CD4-positive, alpha-beta T cell (primary cell): ENCODE results near the gene DSTN. TPM values are rescaled to one million over a fixed set of nuclear protein-coding genes. Genes with fewer than 3 reads are reported as not detected.

Experiments
- ATAC-seq: fragments of 200-7000 bp; cut with Tn5 transposase; one replicate; pipeline ENCODE4 v1.10.0; 2022; ENCODE audit warnings: mild to moderate bottlenecking; ENCODE audit not compliant: poor library complexity
- CTCF ChIA-PET: fragments of 350-600 bp; sonication (Branson Sonifier 250); formaldehyde crosslinking; loops from one replicate; lab custom pipeline; 2021; ENCODE audit warnings: antibody characterized with exemption, inconsistent platforms; lab: Charles Lee
- POLR2A ChIA-PET: fragments of 350-600 bp; sonication (Branson Sonifier 250); formaldehyde crosslinking; loops from one replicate; lab custom pipeline; 2021; ENCODE audit warnings: antibody characterized with exemption, inconsistent platforms; lab: Charles Lee
- DNase-seq, 14 experiments: peaks; one replicate each; pipeline ENCODE4 v3.0.0-alpha.2; 2013 to 2020; ENCODE audit warnings: mixed read lengths in 2 of 14
- H3K27ac ChIP-seq, 2 donors: one replicate each; pipeline versions ENCODE4 v1.5.1 to v1.7.0; 2013; ENCODE audit warnings: low read length in 2 of 2, low read depth in 1 of 2, mild to moderate bottlenecking in 1 of 2
- H3K27me3 ChIP-seq, 2 experiments: 1 replicate in 1 of 2; 2 replicates in 1 of 2; pipeline versions ENCODE4 v1.6.1 to v1.7.0; 2013; ENCODE audit warnings: low read length in 2 of 2, control low read depth in 1 of 2, mild to moderate bottlenecking in 1 of 2, moderate library complexity in 1 of 2; ENCODE audit not compliant: insufficient read depth in 2 of 2, control insufficient read depth in 1 of 2
- H3K36me3 ChIP-seq: one replicate; pipeline ENCODE4 v1.6.1; 2013; ENCODE audit warnings: low read length, control low read depth; ENCODE audit not compliant: insufficient read depth
- H3K4me1 ChIP-seq: one replicate; pipeline ENCODE4 v1.6.1; 2013; ENCODE audit warnings: low read length, control low read depth; ENCODE audit not compliant: insufficient read depth
- H3K4me3 ChIP-seq: one replicate; pipeline ENCODE4 v1.5.1; 2013; ENCODE audit warnings: mild to moderate bottlenecking, low read length, moderate library complexity
- H3K9me3 ChIP-seq, 2 experiments: 1 replicate in 1 of 2; 2 replicates in 1 of 2; pipeline versions ENCODE4 v1.6.1 to v1.7.0; 2013; ENCODE audit warnings: low read length in 2 of 2, mild to moderate bottlenecking in 2 of 2, control low read depth in 1 of 2, moderate library complexity in 1 of 2; ENCODE audit not compliant: control insufficient read depth in 1 of 2, insufficient read depth in 1 of 2
- H3K27ac Mint-ChIP-seq: one replicate; pipeline ENCODE4 v1.8.0; 2020; ENCODE audit warnings: mixed read lengths
- H3K27me3 Mint-ChIP-seq: one replicate; pipeline ENCODE4 v1.8.0; 2021; ENCODE audit warnings: mixed read lengths
- H3K36me3 Mint-ChIP-seq: one replicate; pipeline ENCODE4 v1.8.0; 2021; ENCODE audit warnings: low read depth, mixed read lengths
- H3K4me1 Mint-ChIP-seq: one replicate; pipeline ENCODE4 v1.8.0; 2021; ENCODE audit warnings: low read depth, mixed read lengths
- H3K4me3 Mint-ChIP-seq: one replicate; pipeline ENCODE4 v1.8.0; 2020; ENCODE audit warnings: mild to moderate bottlenecking, mixed read lengths
- H3K9me3 Mint-ChIP-seq: one replicate; pipeline ENCODE4 v1.8.0; 2020; ENCODE audit warnings: mixed read lengths
- intact Hi-C, 2 experiments: fragments of 100-400 bp; cut with DNase I in 1 of 2; cut with micrococcal nuclease in 1 of 2; formaldehyde crosslinking; loops; one replicate each; pipeline versions ENCODE4 v1.15.1 to v1.9.0; 2023 to 2025; cut with DNase I, micrococcal nuclease
- total RNA-seq, 174 experiments: library from RNA in 2 of 174; stranded (reverse) in 2 of 174; gene quantifications; one replicate each; pipeline ENCODE4 v1.2.3 and lab custom pipeline; 2021 to 2026
- TF ChIP-seq, protein P1 (sequence below): fragments of 200-600 bp; IDR thresholded peaks from one replicate; pipeline ENCODE4 v1.8.0; 2022; ENCODE audit warnings: antibody characterized with exemption, mild to moderate bottlenecking

The DSTN gene
- total RNA-seq, 2 experiments from 2014 or later: 36.0 to 38.9 TPM

DNA sequence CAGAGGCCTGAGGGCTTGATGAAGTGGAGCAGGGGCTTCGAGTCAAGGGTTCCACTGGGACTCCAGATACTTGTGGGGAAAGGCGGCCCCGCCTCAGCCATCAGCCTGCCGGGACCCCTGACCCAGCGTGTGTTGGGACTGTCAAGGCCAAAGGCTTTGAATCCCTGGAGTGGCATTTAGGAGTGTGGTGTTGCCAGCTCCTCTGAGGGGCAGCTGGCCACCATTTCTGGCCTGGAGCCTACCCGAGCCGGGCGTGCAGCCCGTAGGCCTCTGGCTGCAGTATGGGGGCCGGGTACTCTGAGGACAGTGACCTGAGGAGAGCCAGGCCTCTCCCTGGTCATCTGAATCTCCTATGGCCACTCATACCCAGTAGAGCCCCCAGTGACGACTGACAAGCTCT is 72.1 kb downstream of the DSTN start:
- Histone ChIP-seq H3K9me3 (no peaks in the 10 kb centered on the region), H3K36me3 (peaks cover 20% of the 10 kb centered on the region), H3K27me3 (no peaks in the 10 kb centered on the region), H3K4me1 (no peaks in the 10 kb centered on the region), H3K27ac (no peak overlapping the region), H3K4me3 (no peak overlapping the region)
- peaks cover 10% of the 10 kb centered on the region for H3K36me3 Mint-ChIP-seq
- ChIA-PET POLR2A (no interaction called here), CTCF (interaction anchor here (1.0 kb wide), 1 partner anchor 137 kb away, joined by 3 read pairs; no protein-coding TSS in a partner anchor)
- no peak overlapping the region for H3K27ac Mint-ChIP-seq
- no peak overlapping the region for H3K4me3 Mint-ChIP-seq
- H3K27me3 Mint-ChIP-seq: no peaks in the 10 kb centered on the region
- H3K9me3 Mint-ChIP-seq: no peaks in the 10 kb centered on the region
- intact Hi-C loops: no loop called here
- TF ChIP-seq, protein P1, sequence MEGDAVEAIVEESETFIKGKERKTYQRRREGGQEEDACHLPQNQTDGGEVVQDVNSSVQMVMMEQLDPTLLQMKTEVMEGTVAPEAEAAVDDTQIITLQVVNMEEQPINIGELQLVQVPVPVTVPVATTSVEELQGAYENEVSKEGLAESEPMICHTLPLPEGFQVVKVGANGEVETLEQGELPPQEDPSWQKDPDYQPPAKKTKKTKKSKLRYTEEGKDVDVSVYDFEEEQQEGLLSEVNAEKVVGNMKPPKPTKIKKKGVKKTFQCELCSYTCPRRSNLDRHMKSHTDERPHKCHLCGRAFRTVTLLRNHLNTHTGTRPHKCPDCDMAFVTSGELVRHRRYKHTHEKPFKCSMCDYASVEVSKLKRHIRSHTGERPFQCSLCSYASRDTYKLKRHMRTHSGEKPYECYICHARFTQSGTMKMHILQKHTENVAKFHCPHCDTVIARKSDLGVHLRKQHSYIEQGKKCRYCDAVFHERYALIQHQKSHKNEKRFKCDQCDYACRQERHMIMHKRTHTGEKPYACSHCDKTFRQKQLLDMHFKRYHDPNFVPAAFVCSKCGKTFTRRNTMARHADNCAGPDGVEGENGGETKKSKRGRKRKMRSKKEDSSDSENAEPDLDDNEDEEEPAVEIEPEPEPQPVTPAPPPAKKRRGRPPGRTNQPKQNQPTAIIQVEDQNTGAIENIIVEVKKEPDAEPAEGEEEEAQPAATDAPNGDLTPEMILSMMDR: no peak
- ATAC-seq: no peak
- no peaks in the 10 kb centered on the region for H3K4me1 Mint-ChIP-seq
- no peak for DNase-seq

DNA sequence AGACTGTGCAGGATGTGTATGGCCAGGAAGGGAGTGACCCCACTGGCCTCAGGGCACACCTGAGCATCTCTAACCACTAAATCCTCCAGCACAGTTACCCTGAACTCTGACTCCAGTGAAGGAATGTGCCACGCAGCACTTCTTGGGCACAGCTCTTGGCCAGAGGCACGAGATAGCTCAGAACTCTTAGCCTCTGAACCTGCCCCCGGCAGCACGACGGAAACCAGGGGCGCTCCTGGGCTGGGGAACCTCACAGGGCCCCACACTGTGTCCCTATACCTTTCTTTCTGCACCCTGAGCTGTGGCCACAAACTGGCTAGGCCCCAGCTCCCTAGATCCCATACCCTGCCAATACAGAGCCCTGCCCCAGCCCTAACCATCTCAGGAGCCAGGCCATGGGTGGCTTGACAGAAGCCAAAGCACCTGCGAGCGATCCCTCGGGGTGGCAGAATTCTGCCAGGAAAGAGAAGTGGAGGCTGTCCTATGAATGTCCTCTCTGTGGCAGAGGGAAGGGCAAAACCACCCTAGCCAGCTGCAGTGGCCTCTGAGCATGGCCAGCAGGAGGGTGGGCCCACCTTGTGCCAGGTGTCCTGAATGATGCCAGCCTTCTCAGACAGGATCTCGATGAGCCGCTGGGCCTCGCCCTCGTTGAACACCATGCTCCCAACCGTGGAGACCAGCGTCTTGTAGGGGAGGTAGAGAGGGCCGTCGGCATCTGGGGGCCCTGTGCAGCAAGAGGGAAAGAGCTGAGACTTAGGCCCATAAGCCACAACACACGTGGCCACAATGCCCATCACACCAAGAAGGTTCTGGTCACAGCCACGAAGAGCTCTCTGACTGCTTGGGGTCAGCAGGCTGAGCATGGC is 72.8 kb downstream of the DSTN start:
- H3K27ac Mint-ChIP-seq: no peak overlapping the region
- H3K9me3 Mint-ChIP-seq: no peaks in the 10 kb centered on the region
- no peak for DNase-seq
- intact Hi-C loops: no loop called here
- no peaks in the 10 kb centered on the region for H3K27me3 ChIP-seq
- H3K27me3 Mint-ChIP-seq: no peaks in the 10 kb centered on the region
- CTCF ChIA-PET: interaction anchor here (1.0 kb wide), 1 partner anchor 138 kb away, joined by 3 read pairs; no protein-coding TSS in a partner anchor
- peaks cover 10% of the 10 kb centered on the region for H3K36me3 Mint-ChIP-seq
- H3K4me1 Mint-ChIP-seq: no peaks in the 10 kb centered on the region
- POLR2A ChIA-PET: no interaction called here
- no peak for ATAC-seq
- no peak overlapping the region for H3K27ac ChIP-seq
- no peaks in the 10 kb centered on the region for H3K9me3 ChIP-seq
- H3K36me3 ChIP-seq: peaks cover 20% of the 10 kb centered on the region
- H3K4me3 ChIP-seq: no peak overlapping the region
- H3K4me3 Mint-ChIP-seq: no peak overlapping the region
- no peaks in the 10 kb centered on the region for H3K4me1 ChIP-seq
- TF ChIP-seq, protein P1: no peak

DNA sequence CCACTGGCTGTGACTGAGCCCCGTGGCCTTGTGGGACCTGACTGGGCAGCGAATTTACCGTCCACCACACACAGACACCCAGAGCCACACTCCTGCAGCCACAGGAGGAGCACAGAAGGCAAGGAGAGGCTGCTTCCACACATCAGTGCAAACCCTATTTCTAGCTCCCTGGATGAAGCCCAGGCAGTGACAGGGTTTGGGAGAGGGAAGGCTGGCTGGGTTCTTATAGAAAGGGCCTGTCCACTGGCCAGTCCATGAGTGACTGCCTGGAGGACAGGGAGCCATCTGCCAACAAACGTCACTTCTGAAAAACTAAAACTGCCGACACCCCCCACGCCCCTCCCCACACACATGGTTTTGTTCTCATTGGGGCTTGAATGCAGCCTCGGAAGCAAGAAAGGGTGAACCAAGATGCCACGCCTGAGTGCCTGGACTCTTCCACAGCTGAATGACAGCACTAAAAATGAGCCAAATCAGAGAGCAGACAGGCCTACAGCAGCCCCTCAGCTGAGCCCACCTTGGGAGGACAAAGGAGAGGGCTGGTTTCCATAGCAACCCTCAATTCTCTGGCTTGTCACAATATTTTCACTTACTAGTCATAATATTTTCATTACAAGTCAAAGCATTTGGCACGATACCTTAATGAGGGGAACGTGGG is 73.8 kb downstream of the DSTN start:
- H3K4me1 Mint-ChIP-seq: no peaks in the 10 kb centered on the region
- H3K9me3 Mint-ChIP-seq: no peaks in the 10 kb centered on the region
- TF ChIP-seq, protein P1: no peak
- no peak for DNase-seq
- no peak for ATAC-seq
- no peaks in the 10 kb centered on the region for H3K27me3 Mint-ChIP-seq
- no peak overlapping the region for H3K27ac ChIP-seq
- H3K9me3 ChIP-seq: no peaks in the 10 kb centered on the region
- intact Hi-C loops: no loop called here
- CTCF ChIA-PET: no interaction called here
- POLR2A ChIA-PET: no interaction called here
- no peaks in the 10 kb centered on the region for H3K27me3 ChIP-seq
- no peak overlapping the region for H3K4me3 Mint-ChIP-seq
- peaks cover 8% of the 10 kb centered on the region for H3K4me1 ChIP-seq
- H3K36me3 Mint-ChIP-seq: peaks cover 10% of the 10 kb centered on the region
- peaks cover 20% of the 10 kb centered on the region for H3K36me3 ChIP-seq
- H3K27ac Mint-ChIP-seq: no peak overlapping the region
- no peak overlapping the region for H3K4me3 ChIP-seq
